GM23338 (cell line): ENCODE data around the gene C6orf47. TPM values are rescaled to one million over a fixed set of nuclear protein-coding genes. Genes with fewer than 3 reads are reported as not detected.

ENCODE experiments used
- ATAC-seq: fragments of 200-7000 bp; cut with Tn5 transposase; 3 replicates; pipeline ENCODE4 v1.9.1; 2020
- DNase-seq: peaks from one replicate; pipeline ENCODE4 v3.0.0-alpha.2; 2015; ENCODE audit warnings: low spot score
- H2AFZ ChIP-seq: fragments of 200-600 bp; sonication (generic); 2 replicates; pipeline ENCODE4 v1.8.0; 2016; ENCODE audit warnings: antibody characterized with exemption, mild to moderate bottlenecking, moderate library complexity
- H3F3A ChIP-seq: fragments of 200-600 bp; sonication (generic); replicated peaks from 2 replicates; pipeline ENCODE4 v1.8.0; 2017; ENCODE audit warnings: antibody characterized with exemption, mixed run types, low read depth
- H3K27ac ChIP-seq: fragments of 200-600 bp; sonication (generic); 2 replicates; pipeline ENCODE4 v1.6.1; 2016; ENCODE audit warnings: low read depth
- H3K27me3 ChIP-seq: fragments of 200-600 bp; sonication (generic); 2 replicates; pipeline ENCODE4 v1.8.0; 2016; ENCODE audit warnings: mild to moderate bottlenecking, mixed run types, moderate library complexity; ENCODE audit not compliant: insufficient read depth
- H3K36me3 ChIP-seq: fragments of 200-600 bp; sonication (generic); 2 replicates; pipeline ENCODE4 v1.8.0; 2016; ENCODE audit warnings: mild to moderate bottlenecking; ENCODE audit not compliant: insufficient read depth
- H3K4me1 ChIP-seq: fragments of 200-600 bp; sonication (generic); 2 replicates; pipeline ENCODE4 v1.8.0; 2016; ENCODE audit warnings: mild to moderate bottlenecking, moderate library complexity; ENCODE audit not compliant: insufficient read depth
- H3K4me2 ChIP-seq: fragments of 200-600 bp; sonication (generic); 2 replicates; pipeline ENCODE4 v1.7.1; 2017; ENCODE audit warnings: mixed run types
- H3K4me3 ChIP-seq: fragments of 200-600 bp; sonication (generic); 2 replicates; pipeline ENCODE4 v1.6.1; 2016; ENCODE audit warnings: mixed run types
- H3K79me2 ChIP-seq: fragments of 200-600 bp; sonication (generic); replicated peaks from 2 replicates; pipeline ENCODE4 v1.8.0; 2017; ENCODE audit warnings: mild to moderate bottlenecking; ENCODE audit not compliant: insufficient read depth
- H3K9me2 ChIP-seq: fragments of 200-600 bp; sonication (generic); 2 replicates; pipeline ENCODE4 v1.8.0; 2017; ENCODE audit not compliant: insufficient read depth
- H4K20me1 ChIP-seq: fragments of 200-600 bp; sonication (generic); replicated peaks from 2 replicates; pipeline ENCODE4 v1.8.0; 2017; ENCODE audit warnings: mild to moderate bottlenecking; ENCODE audit not compliant: insufficient read depth
- H3K27ac Mint-ChIP-seq: 2 replicates; pipeline ENCODE4 v1.8.0; 2020; ENCODE audit warnings: inconsistent platforms, mild to moderate bottlenecking, moderate library complexity, mixed read lengths
- H3K27me3 Mint-ChIP-seq: 3 replicates; pipeline ENCODE4 v1.8.0; 2022; ENCODE audit warnings: low read depth, mild to moderate bottlenecking, moderate library complexity, mixed read lengths, inconsistent platforms; ENCODE audit not compliant: insufficient read depth, poor library complexity
- H3K36me3 Mint-ChIP-seq: 3 replicates; pipeline ENCODE4 v1.8.0; 2021; ENCODE audit warnings: low read depth, mild to moderate bottlenecking, inconsistent platforms, moderate library complexity, mixed read lengths
- H3K4me1 Mint-ChIP-seq: 3 replicates; pipeline ENCODE4 v1.8.0; 2020; ENCODE audit warnings: mild to moderate bottlenecking, inconsistent platforms, mixed read lengths
- H3K4me3 Mint-ChIP-seq: 3 replicates; pipeline ENCODE4 v1.8.0; 2021; ENCODE audit warnings: moderate library complexity, mild to moderate bottlenecking, inconsistent platforms, mixed read lengths
- H3K9me3 Mint-ChIP-seq: 3 replicates; pipeline ENCODE4 v1.8.0; 2020; ENCODE audit warnings: moderate library complexity, mild to moderate bottlenecking, inconsistent platforms, mixed read lengths
- CREB1 ChIP-seq: fragments of 250-450 bp; sonication (Bioruptor Pico); IDR thresholded peaks from 2 replicates; pipeline ENCODE4 v1.5.0; 2020; ENCODE audit warnings: low read depth, mild to moderate bottlenecking, moderate library complexity
- CTCF ChIP-seq, 2 experiments: fragments of 200-600 bp in 1 of 2; sonication (generic) in 1 of 2; conservative IDR thresholded peaks; 2 replicates each; pipeline versions ENCODE4 v1.5.1 to v1.6.1; 2016 to 2017; ENCODE audit warnings: antibody characterized with exemption in 2 of 2, low read depth in 2 of 2, mild to moderate bottlenecking in 2 of 2, moderate library complexity in 1 of 2
- ETS1 ChIP-seq: IDR thresholded peaks from 2 replicates; pipeline ENCODE4 v1.6.1; 2016; ENCODE audit warnings: antibody characterized with exemption
- EZH2 ChIP-seq: fragments of 200-600 bp; sonication (generic); IDR thresholded peaks from one replicate; pipeline ENCODE4 v1.8.0; 2017; ENCODE audit warnings: antibody characterized with exemption, mild to moderate bottlenecking, low read depth; ENCODE audit not compliant: unreplicated experiment
- EZH2phosphoT487 ChIP-seq: fragments of 200-600 bp; sonication (generic); IDR thresholded peaks from one replicate; pipeline ENCODE4 v1.8.1; 2018; ENCODE audit warnings: antibody characterized with exemption; ENCODE audit not compliant: unreplicated experiment
- JUNB ChIP-seq: IDR thresholded peaks from one replicate; pipeline ENCODE4 v1.6.1; 2016; ENCODE audit warnings: antibody characterized with exemption; ENCODE audit not compliant: unreplicated experiment
- NANOG ChIP-seq: IDR thresholded peaks from 2 replicates; pipeline ENCODE4 v1.6.1; 2016; ENCODE audit warnings: antibody characterized with exemption, borderline replicate concordance
- POLR2AphosphoS5 ChIP-seq: IDR thresholded peaks from 2 replicates; pipeline ENCODE4 v1.6.1; 2016; ENCODE audit warnings: antibody characterized with exemption, low read depth
- REST ChIP-seq: IDR thresholded peaks from one replicate; pipeline ENCODE4 v1.6.1; 2018; ENCODE audit warnings: antibody characterized with exemption; ENCODE audit not compliant: unreplicated experiment
- STAT1 ChIP-seq: IDR thresholded peaks from one replicate; pipeline ENCODE4 v1.6.1; 2016; ENCODE audit warnings: antibody characterized with exemption; ENCODE audit not compliant: unreplicated experiment
- ZNF114 ChIP-seq: fragments of 250-450 bp; sonication (Bioruptor Pico); IDR thresholded peaks from 2 replicates; pipeline ENCODE4 v1.5.0; 2020; ENCODE audit warnings: mild to moderate bottlenecking, moderate library complexity
- ZNF331 ChIP-seq: fragments of 250-450 bp; sonication (Bioruptor Pico); IDR thresholded peaks from 2 replicates; pipeline ENCODE4 v1.5.0; 2020; ENCODE audit warnings: low read depth, mild to moderate bottlenecking, moderate library complexity
- ZNF462 ChIP-seq: fragments of 250-450 bp; sonication (Bioruptor Pico); IDR thresholded peaks from 2 replicates; pipeline ENCODE4 v1.5.0; 2020; ENCODE audit warnings: mild to moderate bottlenecking, moderate library complexity
- polyA plus RNA-seq: library from polyadenylated mRNA; unstranded; fragments of >200 nt; fragmentation: Nextera tagmentation; extraction: Ambion mirVana; gene quantifications from 2 replicates; pipeline ENCODE4 v1.2.1, GENCODE V29; 2016
- total RNA-seq: library from RNA; depleted of rRNA; stranded (reverse); fragments of >200 nt; shearing (Covaris generic); gene quantifications from 2 replicates; pipeline ENCODE4 v1.2.3, GENCODE V29; 2014

C6orf47 gene
- total and polyA plus RNA-seq, 2 experiments from 2014 or later = 9.4 to 12.8 TPM

GRCh38 chr6:31669676-31670075, 9.1 kb upstream of the C6orf47 start, which contains the start of gene LY6G5B:
Gene LY6G5B, plus strand, starts transcription at chr6:31669976. Its CDS starts 975 bp downstream, at chr6:31670951.
- DNase-seq (no peak), ATAC-seq (no peak)
- Mint-ChIP-seq H3K4me3 (no peak within 1 kb of the TSS; the same call in 2 of the 3 replicates), H3K36me3 (peaks cover 75% of the 10 kb centered on the region), H3K27me3 (peaks cover 18% of the 10 kb centered on the region), H3K27ac (no peak within 1 kb of the TSS), H3K4me1 (peaks cover 10% of the 10 kb centered on the region), H3K9me3 (no peaks in the 10 kb centered on the region; the same call in 2 of the 3 replicates)
- Histone ChIP-seq H3K4me2 (no peak within 1 kb of the TSS), H3K27ac (no peak within 1 kb of the TSS), H2AFZ (no peak within 1 kb of the TSS), H3K79me2 (peaks cover 29% of the 10 kb centered on the region), H3K9me2 (no peaks in the 10 kb centered on the region), H3K4me3 (no peak within 1 kb of the TSS), H4K20me1 (peaks cover 12% of the 10 kb centered on the region; the same call in 1 of the 2 replicates), H3K4me1 (peaks cover 3% of the 10 kb centered on the region; the same call in 1 of the 2 replicates), H3F3A (peaks cover 2% of the 10 kb centered on the region; the same call in 1 of the 2 replicates), H3K27me3 (no peaks in the 10 kb centered on the region), H3K36me3 (peaks cover 34% of the 10 kb centered on the region)
- TF ChIP-seq ETS1 (no peak), NANOG (no peak), CREB1 (CRISPR knock-in tag) (no peak), ZNF114 (CRISPR knock-in tag) (no peak), JUNB (no peak), ZNF331 (CRISPR knock-in tag) (no peak), CTCF (conservative IDR thresholded peaks at IDR 0.05; ENCODE audit: low read depth in 2 of 2) (no peak), STAT1 (no peak), EZH2phosphoT487 (no peak), EZH2 (no peak), REST (no peak), POLR2AphosphoS5 (no peak), ZNF462 (CRISPR knock-in tag) (no peak)
